ENCODE data around the gene MPST.
"Not testable (repeated sequence)": the region's sequence is repeated elsewhere in the genome, so short reads cannot be mapped to it uniquely, and the experiment has no call there.

The MPST gene

DNA sequence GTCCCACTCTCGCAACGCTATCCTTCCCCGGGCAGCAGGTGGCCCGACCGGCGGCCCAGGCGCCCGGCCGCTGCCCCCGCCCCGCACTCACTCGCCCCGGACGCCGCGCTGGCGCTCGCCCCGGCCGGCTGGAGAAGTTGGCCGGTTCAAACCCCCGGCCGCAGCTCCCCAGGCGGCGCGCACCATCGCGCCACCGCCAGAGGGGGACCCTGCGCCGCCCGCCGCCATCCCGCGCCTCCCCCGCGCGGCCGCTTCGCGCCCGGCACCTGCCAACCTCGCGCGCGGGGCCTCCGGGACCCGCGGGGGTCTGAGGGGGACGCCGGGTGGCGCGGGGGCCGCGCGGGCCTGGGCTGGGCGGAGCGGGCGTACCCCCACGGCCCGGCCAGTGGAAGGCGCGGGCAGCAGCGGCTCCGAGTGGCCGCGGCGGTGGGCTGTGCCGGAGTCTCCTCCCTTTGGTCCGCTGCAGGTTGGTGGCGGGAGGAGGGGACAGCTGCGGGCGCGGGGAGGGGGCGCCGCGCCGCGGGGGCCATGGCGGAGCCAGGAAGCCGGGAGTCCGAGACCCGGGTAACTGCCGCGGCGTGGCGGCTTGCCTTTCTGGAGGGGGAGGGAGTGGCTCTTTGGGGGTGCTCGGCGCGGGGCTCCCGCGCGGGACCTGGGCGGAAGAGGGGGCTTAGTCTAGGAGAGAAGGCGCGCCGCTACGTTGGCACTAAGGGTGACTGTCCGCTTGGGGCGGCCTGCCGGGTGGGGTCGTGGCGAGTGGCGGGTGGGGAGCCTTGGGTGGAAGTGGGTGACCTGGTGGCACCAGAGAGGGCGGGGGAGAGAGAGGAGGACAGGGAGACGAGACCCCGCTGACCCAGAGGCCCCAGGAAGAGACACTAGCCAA lies at the start of gene MPST, which contains the start of gene TST:
Gene MPST, plus strand, starts transcription at position 434 of the 883 bp plus-strand sequence. Its CDS starts 95 bp downstream, at position 529.
Gene TST, minus strand, starts transcription at position 139 of the 883 bp plus-strand sequence. CDS start 715 bp downstream, outside the sequence.
- peak; percentile 39 to 42 for DNase-seq

DNA sequence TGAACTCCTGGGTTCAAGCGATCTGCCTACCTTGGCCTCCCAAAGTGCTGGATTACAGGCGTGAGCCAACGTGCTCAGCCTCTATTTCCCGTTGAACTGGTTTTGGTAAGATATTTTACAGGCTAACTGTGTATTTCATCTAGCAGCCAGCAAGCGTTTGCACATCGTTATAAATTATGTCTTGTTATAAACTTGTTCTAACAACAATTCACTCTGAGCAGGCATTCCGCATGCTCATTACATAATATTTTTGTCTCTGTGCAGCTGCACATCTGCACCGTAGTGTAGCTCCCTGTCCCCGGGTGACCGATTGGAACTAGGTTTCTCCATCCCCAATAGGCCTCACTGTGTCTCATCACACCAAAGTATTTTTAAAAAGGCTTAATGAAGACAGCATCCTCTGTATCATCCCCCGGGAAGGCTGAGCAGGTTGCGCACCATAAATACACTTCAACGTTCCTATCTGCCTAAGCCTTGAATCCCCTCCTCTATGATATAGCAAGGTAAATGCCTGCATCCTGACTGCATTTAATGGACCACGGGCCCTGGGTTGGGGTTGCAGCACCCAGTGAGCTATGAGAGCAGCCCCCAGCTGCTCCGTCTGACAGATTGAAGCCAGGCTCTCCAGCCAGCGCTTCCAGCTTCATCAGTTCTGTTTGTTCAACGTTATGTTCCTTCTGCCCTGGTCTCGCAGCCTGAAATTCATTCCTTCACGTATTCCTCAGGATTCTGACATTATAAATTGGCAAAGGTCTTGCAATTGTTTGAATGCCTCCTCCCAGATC lies 48.0 kb upstream of the MPST start:
- DNase-seq, result no peak

DNA sequence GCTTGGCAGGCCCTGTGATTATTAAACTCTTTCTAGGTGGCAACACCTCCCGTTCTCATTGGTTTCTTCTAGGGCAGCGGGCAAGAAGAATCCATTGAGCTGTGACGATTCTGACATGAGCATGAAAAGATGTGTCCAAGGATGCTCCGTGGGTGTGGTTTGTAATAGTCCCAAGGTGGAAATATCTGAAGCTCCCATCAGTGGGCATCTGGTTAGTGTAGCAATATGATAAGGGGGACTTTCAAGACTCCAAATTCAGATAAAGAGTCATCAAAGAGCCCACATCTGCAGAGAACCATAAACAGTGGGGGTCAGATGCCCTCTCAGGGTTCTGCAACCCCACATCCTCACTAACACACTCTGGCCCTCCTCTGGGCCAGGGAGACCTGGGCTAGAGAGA lies 42.9 kb upstream of the MPST start:
- DNase-seq, result no peak

DNA sequence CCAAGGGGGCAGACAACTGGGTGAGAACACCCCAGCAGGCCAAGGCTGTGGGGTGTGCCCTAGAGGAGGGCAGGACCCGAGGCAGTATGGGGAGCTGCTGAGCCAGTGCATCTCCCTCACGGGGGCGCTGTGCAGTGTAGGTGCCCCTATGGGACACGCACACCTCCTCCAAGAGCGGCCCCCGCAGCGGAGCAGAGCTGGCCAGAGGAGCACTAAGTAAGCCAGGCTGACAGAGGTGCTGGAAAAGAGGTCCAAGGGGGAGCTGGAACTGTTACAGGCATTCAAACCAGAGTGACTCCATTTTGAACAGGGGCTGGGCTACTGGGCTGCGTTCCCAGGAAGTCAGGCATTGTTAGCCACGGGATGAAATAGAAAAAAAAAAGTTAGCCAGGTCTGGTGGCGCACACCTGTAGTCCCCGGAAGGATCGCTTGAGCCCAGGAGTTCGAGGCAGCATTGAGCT lies 42.1 kb upstream of the MPST start:
- peak; percentile 81 to 86 for DNase-seq

DNA sequence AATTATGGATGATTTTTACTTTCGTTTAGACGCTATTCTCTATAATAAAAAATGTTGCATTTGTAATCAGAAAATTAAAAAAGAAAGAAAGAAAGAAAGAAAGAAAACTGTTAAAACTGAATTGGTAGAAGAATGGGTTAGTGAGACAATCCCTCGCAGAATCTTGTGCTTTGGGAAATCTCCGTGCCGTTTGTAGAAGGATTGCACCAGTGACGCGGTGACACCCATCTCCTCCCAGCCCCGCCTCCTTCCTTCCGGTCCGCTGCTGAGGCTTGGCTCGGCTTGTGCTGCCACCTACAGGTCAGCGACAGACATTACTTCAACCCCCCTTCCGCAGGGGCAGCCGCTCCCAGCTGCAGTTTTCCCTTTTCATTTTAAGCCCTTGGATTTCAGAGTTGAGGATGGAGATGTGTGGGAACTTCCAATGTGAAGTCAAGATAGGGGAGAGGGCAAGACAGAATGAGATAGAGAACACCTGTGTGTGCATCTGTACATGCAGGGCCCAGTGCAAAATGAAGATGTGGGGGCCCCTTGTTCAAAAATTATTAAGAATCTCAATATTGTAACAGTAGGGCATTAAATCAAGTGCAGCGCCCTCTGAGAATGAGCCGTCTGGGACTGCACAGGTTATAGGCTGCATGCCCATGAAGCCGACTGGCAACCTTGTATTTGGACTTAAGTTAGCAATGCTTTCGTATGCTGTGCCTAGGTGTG lies 41.4 kb upstream of the MPST start:
- DNase-seq, result peak; percentile 89

DNA sequence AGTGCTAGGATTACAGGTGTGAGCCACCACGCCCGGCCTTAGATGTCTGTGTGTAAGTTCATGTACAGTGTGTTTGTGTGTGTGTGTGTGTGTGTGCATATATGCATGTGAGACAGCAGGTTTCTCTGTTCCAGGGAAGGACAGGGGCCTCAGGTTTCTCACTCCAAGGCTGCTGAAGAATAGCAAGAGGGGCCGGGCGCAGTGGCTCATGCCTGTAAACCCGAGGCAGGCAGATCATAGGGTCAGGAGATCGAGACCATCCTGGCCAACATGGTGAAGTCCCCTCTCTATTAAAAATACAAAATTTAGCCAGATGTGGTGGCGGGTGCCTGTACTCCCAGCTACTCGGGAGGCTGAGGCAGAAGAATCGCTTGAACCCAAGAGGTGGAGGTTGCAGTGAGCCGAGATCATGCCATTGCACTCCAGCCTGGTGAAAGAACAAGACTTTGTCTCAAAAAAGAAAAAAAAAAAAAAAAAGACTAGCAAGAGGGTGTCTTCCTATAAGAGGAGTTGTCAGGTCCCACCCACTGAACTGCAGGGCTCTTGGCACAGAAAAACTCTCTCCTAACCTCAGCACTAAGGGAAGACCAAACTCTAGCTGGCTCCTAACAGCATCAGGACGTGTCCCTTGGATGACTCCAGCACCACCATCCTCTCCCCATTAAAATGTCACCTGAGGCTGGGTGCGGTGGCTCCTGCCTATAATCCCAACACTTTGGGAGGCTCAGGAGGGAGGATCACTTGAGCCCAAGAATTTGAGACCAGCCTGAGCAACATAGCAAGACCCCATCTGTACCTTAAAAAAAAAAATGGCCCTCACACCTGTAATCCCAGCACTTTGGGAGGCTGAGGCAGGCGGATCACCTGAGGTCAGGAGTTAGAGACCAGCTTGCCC lies 40.3 kb upstream of the MPST start:
- no peak for DNase-seq

DNA sequence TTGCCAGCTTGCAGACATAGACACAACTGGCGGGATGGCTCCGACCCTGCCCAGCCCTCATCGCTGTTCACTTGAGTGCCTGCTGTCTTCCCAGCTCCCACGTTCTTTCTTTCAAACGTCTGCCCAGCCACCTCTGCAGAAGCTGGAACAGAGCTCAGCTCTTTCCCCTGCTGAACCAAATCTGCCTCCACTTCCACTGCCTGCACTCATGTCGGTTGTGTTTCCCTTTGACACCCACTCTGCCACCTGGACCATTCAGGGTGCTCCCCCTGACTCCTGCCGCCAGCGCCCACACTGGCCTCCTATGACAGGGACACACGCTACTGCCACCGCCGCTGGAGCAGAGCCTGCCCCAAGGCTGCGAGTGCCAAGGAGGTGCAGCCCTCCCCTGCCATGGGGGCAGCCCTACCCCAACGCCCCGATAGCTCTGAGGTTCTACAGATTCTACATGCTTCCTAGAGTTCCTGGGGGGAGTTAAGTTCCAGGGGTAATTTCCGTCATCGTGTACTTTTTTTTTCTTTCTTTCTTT lies 38.2 kb upstream of the MPST start:
- no peak for DNase-seq

DNA sequence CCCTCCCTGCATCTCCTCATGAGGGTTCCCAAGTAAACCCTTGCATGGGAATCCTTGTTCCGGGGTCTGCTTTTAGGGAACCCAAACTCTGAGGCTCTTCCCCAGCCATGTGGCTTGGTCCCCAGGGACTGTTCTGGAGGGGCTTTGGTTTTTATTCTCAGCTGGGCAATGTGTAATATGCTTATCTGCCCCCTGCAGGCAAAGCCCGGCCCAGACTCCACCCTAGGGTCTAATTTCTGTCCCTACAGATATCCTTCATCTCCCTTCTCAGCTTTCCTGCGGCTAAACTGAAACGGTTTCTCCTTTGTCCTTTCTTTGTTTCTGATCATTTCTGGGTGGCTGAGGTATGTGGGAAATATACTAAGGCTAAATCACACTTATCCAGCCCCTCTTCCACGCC lies 37.4 kb upstream of the MPST start:
- no peak for DNase-seq

DNA sequence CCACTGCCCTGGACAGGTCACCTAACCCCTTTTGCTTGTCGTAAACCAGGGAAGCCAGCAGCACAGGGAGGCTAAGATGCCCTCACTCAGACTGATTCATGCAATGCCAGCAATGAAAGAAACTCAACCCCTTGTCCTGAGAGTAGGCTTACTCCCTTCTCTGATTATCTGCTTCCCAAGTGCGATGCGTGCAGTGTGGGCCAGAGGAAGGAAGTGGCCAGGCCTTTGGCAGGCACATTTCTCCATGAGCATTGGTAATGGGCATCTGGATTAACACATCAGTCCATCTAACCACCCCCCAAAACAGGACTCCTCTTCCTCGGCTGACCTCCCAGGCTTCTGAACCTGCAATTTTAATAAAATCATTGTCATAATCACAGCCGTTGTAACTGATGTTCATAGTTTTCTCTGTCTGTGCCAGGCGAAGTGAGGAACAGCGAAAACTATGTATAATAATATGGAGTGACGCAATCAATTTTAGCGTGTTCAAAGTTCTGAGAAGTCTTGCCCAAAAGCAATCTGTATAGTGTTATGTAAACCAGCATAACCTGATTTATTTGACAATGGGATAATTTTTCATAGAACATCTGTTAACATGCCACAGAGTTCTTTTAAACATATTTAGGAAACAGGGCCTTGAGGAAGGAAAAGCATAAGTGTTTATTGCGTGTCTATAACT lies 34.2 kb upstream of the MPST start:
- DNase-seq, result no peak

DNA sequence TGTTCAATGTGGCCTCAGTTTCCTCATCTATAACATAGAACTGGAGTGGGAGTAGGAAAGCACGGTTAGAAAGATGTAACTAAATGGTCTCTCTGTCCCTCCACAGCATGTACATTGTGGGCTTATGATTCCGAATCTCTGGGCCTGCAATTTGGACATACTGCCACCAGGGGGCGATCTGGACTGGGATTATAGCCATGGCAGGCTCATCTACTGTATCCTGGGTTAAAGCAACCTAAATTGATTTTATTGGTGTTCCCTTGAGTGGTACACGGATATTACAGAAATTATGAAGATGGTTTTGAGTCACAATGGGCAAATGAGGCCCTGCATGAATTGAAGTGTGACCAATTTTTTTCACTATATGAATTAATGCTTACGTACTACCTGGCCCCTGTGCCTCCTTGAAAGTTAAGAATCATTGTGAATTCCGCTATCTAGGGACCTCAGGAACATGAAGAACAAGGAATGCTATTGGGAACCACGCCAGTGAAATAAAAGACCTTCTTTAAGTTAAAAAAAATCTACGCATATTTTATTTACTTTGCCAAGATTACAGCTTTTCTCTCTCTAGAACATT lies 33.2 kb upstream of the MPST start:
- peak in 1 of 2 donors; percentile 34 for DNase-seq

DNA sequence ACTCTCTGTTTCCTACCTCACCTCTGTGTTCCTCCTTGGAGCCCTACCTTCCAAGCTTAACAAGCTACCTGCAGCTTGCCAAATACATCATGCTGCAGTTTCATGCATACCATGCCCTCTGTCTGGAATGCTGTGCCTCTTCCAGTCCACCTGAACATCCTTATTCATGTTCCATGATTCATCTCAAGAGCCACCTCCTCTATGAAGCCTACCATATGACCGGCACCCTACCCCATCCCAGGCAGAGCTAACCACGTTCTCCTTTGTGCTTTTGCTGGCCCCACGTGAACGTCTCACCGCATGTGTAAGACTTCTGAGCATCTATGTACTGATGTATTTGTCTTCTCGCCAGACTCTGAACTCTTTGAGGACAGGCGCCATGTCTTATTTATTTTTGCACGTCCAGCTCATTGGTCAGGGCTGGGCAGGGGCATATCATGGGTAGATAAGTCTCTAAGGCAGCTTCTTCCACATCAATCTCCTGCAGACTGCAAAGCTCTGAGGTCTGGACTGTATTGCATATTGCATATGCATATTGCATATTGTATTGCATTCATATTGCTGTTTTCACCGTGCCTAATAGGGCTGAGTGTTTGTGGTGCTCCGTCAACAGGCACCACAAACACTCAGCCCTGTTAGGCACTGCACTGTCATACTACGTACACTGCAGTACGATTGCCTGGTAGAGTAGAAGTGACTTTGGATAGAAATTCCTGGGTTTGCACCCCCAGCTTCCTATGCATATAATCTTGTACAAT lies 31.3 kb upstream of the MPST start:
- no peak for DNase-seq

DNA sequence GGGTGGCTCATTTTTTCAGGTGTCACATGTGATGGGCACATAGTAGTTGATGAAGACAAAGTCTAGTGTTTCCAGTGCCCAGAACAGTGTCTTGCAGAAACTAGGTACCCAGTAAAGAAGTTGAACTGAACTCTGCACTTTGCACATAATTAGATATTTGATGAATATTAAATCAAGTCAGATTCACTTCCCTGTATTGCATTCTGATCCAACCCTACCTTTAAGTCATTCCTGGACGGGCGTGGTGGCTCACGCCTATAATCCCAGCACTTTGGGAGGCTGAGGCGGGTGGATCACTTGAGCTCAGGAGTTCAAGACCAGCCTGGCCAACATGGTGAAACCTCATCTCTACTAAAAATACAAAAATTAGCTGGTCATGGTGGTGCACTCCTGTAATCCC lies 30.5 kb upstream of the MPST start:
- not testable (repeated sequence) for DNase-seq

DNA sequence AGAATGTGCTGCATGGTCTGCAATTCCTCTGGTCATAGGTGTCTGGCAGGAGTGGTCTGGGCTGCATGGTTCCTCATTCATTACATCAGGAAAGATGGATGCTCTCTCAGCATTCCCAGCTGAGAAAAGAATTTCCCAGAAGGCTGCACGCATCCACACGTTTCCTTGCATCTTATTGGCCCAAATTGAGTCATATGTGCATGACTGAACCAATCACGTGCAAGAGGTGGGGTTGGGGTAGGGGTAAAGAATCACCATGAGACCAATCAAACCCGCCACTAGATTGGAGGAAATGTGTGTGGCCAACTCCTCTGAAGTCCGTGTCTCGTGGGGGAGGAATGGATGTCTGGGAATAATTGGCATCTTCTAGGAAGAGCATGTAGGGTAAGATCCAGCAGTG lies 29.1 kb upstream of the MPST start:
- DNase-seq, result no peak

DNA sequence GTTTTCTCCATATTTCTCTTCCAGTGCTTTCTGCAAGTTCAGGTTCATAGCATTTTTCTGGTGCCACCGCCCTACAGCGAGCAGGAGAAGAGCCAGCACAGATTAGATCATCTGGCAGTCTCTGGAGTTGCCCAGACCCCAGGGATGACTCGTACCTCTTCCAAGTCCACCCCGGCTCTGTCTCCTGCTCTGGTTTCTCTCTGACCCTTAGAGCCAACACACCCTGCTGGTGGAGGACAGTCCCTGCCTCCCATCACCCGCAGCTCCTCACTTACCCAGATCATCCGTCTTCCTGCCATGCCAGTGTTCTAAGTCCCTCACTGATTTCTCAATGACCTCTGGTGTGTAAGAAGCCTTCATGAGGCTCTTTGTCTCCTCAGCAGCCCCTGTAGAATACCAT lies 28.3 kb upstream of the MPST start:
- DNase-seq, result no peak

DNA sequence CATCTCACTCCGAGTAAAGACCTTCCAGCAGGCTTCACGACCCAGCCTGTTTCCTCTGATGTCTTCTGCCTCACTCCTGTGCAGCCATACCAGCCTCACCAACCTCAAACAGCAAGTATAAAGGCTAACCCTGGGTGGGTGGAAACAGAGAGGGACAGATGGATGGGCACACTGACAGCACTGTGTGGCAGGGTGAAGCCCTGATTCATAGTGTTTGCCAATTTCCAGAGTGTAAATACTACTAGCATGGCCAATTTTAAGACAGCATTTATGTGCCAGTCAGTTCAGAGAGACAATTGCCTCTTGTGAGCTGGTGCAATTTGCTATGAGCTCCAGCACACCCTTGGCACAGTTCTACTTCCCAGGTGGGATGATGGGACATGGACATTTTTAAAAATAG lies 21.8 kb upstream of the MPST start:
- no peak for DNase-seq

DNA sequence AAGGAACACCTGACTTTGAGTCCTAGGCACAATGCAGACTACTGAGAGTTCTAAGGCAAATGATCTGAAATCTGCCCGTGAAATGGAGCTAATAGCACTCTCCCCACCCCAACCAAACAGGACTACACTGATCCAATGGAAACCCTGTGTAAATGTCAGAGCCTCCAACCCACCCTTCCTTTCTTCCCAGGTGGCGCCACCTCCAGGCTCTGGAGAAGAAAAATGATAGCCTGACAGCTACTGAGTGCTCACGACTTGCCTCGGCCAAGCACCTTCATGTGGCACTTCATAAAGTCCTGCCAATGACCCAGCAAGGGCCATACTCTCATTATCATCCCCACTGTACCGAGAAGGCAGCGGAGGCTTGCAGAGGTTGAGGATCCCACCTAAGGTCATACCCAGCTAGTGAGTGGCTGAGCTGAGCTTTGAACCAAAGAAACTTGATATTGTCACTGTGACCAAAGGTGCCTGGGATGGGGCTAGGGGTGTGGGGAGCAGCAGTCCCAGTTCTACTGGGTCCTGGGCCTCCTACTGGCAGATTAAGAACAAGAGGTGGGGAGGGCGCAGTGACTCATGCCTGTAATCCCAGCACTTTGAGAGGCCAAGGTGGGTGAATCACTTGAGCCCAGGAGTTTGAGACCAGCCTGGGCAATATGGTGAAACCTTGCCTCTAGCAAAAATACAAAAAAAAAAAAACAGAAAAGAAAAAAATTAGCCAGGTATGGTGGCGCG lies 20.8 kb upstream of the MPST start:
- DNase-seq, result no peak

DNA sequence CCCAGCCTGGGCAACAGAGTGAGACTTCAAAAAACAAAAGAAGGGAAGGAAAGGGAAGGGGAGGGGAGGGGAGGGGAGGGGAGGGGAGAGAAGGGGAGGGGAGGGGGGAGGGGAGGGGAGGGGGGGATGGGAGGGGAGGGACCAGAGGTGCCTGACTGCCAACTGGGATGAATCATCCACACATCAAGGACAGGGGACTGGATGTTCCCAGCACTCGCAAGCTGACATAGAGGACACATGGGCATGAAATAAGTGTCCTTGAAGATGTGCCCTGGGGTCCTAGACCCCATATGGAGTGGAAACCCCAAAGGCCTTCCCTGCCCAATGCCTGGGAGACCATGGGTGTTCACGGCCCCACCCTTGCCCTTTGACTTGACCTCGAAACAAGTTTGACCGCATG lies 20.1 kb upstream of the MPST start:
- no peak for DNase-seq

DNA sequence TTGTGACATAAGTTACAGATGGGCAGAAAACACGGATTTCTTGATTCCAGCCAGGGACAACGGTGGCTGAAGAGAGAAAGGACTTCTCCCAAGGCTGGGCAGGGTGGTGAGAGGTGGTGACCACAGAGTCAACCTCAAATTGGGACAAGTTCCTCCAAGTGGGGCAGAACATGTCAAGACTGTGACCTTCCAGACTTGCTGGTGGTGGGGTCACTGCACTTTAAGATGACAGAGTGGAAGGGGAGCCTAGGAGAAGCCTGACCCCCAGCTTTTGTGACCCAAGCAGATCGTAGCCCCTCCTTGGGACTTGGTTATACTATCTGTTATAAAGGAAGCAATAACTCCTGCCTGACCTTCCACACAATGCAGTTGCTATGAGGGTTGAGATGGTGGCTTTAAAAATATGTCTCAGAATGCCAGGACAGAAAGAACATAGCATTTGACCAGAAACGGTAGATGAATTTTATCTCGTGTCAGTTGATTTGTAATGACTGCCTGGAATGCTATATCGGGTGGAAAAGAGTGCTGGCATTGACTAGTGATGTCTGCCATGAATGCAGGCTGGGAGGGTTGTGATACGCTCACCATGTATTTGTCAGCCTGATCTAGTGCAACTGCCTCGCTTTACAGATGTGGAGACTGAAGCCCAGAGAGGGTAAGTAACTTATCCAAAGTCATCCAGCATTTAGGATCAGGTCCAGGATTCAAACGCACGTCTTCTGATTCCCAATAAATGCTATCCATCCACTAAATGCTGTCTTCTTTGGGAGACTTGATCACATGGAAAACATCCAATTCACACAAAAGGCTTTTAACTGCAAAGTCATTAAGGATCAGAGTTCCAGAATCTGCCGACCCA lies 18.6 kb upstream of the MPST start:
- DNase-seq, result no peak

Data from CD4-positive, alpha-beta T cell treated with Interleukin-1 beta for 1 hour (primary cell).